Measurements from ENCODE around the gene MVP. TPM values are rescaled to one million over a fixed set of nuclear protein-coding genes. Genes with fewer than 3 reads are reported as not detected.

Gene MVP
- polyA plus RNA-seq, 1 donor = 128 TPM

- peaks cover 14% of the 10 kb centered on the region for H3K27me3 ChIP-seq (ENCODE audit: control insufficient read depth, insufficient read depth, low read length)
- DNase-seq = peak in 1 of 2 donors; percentile 75
- peaks cover 38% of the 10 kb centered on the region for H3K4me1 ChIP-seq (ENCODE audit: control insufficient read depth, insufficient read depth, low read length)
- no peaks in the 10 kb centered on the region for H3K9me3 ChIP-seq (ENCODE audit: control insufficient read depth, low read depth, low read length)
- no CpG with 5 or more reads among the region's 37 CpGs for WGBS (ENCODE audit: insufficient coverage, low lambda C conversion rate)
- H3K4me3 ChIP-seq (ENCODE audit: low read length) = peak overlapping the region; percentile 83
- H3K36me3 ChIP-seq (ENCODE audit: control insufficient read depth, insufficient read depth, low read length) = peaks cover 19% of the 10 kb centered on the region
- peak overlapping the region; percentile 91 for H3K27ac ChIP-seq (ENCODE audit: low read length)
These were observed 3.4 kb upstream of the MVP start for GRCh38 chr16:29816694-29817441.

GRCh38 chr16:29818082-29818481 lies 2.2 kb upstream of the MVP start:
- Histone ChIP-seq H3K27ac (ENCODE audit: low read length) (no peak overlapping the region), H3K4me1 (ENCODE audit: control insufficient read depth, insufficient read depth, low read length) (peaks cover 40% of the 10 kb centered on the region), H3K36me3 (ENCODE audit: control insufficient read depth, insufficient read depth, low read length) (peaks cover 19% of the 10 kb centered on the region), H3K9me3 (ENCODE audit: control insufficient read depth, low read depth, low read length) (no peaks in the 10 kb centered on the region), H3K4me3 (ENCODE audit: low read length) (no peak overlapping the region), H3K27me3 (ENCODE audit: control insufficient read depth, insufficient read depth, low read length) (peaks cover 4% of the 10 kb centered on the region)
- WGBS (ENCODE audit: insufficient coverage, low lambda C conversion rate) = 100% methylated on average over 1 of the region's 4 CpGs
- no peak for DNase-seq

GRCh38 chr16:29819506-29819905 lies 756 bp upstream of the MVP start:
- Histone ChIP-seq H3K9me3 (ENCODE audit: control insufficient read depth, low read depth, low read length) (no peaks in the 10 kb centered on the region), H3K27me3 (ENCODE audit: control insufficient read depth, insufficient read depth, low read length) (no peaks in the 10 kb centered on the region), H3K27ac (ENCODE audit: low read length) (peak overlapping the region; percentile 94), H3K4me3 (ENCODE audit: low read length) (peak overlapping the region; percentile 65), H3K36me3 (ENCODE audit: control insufficient read depth, insufficient read depth, low read length) (peaks cover 19% of the 10 kb centered on the region), H3K4me1 (ENCODE audit: control insufficient read depth, insufficient read depth, low read length) (peaks cover 54% of the 10 kb centered on the region)
- DNase-seq = peak in 1 of 2 donors; percentile 40
- WGBS (ENCODE audit: insufficient coverage, low lambda C conversion rate) = no CpG with 5 or more reads among the region's 15 CpGs

GRCh38 chr16:29820730-29821642 lies 724 bp downstream of the MVP start:
- Histone ChIP-seq H3K4me1 (ENCODE audit: control insufficient read depth, insufficient read depth, low read length) (peaks cover 64% of the 10 kb centered on the region), H3K9me3 (ENCODE audit: control insufficient read depth, low read depth, low read length) (no peaks in the 10 kb centered on the region), H3K36me3 (ENCODE audit: control insufficient read depth, insufficient read depth, low read length) (peaks cover 19% of the 10 kb centered on the region)

DNA sequence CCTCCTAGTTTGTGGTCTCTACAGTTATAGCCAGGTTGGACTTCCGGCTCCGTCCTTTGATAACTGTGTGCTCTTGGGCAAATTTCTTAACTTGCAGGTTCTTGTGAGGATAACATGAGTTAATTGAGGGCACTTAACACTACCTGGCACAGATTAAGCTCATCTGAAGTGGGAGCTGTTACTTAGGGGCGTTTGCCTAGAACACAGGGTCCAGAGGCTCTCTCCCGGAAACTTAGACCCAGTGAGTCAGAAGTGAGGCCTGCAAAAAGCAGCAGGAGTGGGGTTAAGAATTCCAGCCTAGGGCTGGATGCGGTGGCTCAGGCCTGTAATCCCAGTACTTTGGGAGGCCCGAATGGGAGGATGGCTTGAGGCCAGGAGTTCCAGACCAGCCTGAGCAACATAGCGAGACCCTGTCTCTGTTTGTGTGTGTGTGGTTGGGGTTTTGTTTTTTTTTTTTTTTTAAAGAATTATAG lies 1.4 kb downstream of the MVP start:
- H3K36me3 ChIP-seq (ENCODE audit: control insufficient read depth, insufficient read depth, low read length) = peaks cover 19% of the 10 kb centered on the region
- DNase-seq = peak; percentile 72 to 82
- H3K27ac ChIP-seq (ENCODE audit: low read length) = peak overlapping the region; percentile 94
- WGBS (ENCODE audit: insufficient coverage, low lambda C conversion rate) = no CpG with 5 or more reads among the region's 7 CpGs
- peaks cover 68% of the 10 kb centered on the region for H3K4me1 ChIP-seq (ENCODE audit: control insufficient read depth, insufficient read depth, low read length)
- H3K9me3 ChIP-seq (ENCODE audit: control insufficient read depth, low read depth, low read length) = no peaks in the 10 kb centered on the region
- no peaks in the 10 kb centered on the region for H3K27me3 ChIP-seq (ENCODE audit: control insufficient read depth, insufficient read depth, low read length)
- H3K4me3 ChIP-seq (ENCODE audit: low read length) = peak overlapping the region; percentile 65

More at GRCh38 chr16:29820730-29821642, 724 bp downstream of the MVP start:
- H3K27me3 ChIP-seq (ENCODE audit: control insufficient read depth, insufficient read depth, low read length) = no peaks in the 10 kb centered on the region
- no CpG with 5 or more reads among the region's 11 CpGs for WGBS (ENCODE audit: insufficient coverage, low lambda C conversion rate)
- peak overlapping the region; percentile 65 for H3K4me3 ChIP-seq (ENCODE audit: low read length)
- DNase-seq = peak in 1 of 2 donors; percentile 69
- H3K27ac ChIP-seq (ENCODE audit: low read length) = peak overlapping the region; percentile 94

GRCh38 chr16:29824589-29825144 lies 4.4 kb downstream of the MVP start:
- no peak overlapping the region for H3K4me3 ChIP-seq (ENCODE audit: low read length)
- H3K9me3 ChIP-seq (ENCODE audit: control insufficient read depth, low read depth, low read length) = no peaks in the 10 kb centered on the region
- H3K27ac ChIP-seq (ENCODE audit: low read length) = peak overlapping the region; percentile 72
- H3K4me1 ChIP-seq (ENCODE audit: control insufficient read depth, insufficient read depth, low read length) = peaks cover 77% of the 10 kb centered on the region
- 8% methylated on average over 2 of the region's 7 CpGs for WGBS (ENCODE audit: insufficient coverage, low lambda C conversion rate)
- DNase-seq = peak in 1 of 2 donors; percentile 60
- no peaks in the 10 kb centered on the region for H3K27me3 ChIP-seq (ENCODE audit: control insufficient read depth, insufficient read depth, low read length)
- H3K36me3 ChIP-seq (ENCODE audit: control insufficient read depth, insufficient read depth, low read length) = peaks cover 1% of the 10 kb centered on the region

GRCh38 chr16:29825145-29826044 lies 5.1 kb downstream of the MVP start:
- no peak overlapping the region for H3K4me3 ChIP-seq (ENCODE audit: low read length)
- DNase-seq = peak in 1 of 2 donors; percentile 79
- peak overlapping the region; percentile 72 for H3K27ac ChIP-seq (ENCODE audit: low read length)
- WGBS (ENCODE audit: insufficient coverage, low lambda C conversion rate) = no CpG with 5 or more reads among the region's 10 CpGs
- H3K9me3 ChIP-seq (ENCODE audit: control insufficient read depth, low read depth, low read length) = no peaks in the 10 kb centered on the region
- peaks cover 80% of the 10 kb centered on the region for H3K4me1 ChIP-seq (ENCODE audit: control insufficient read depth, insufficient read depth, low read length)
- no peaks in the 10 kb centered on the region for H3K36me3 ChIP-seq (ENCODE audit: control insufficient read depth, insufficient read depth, low read length)
- no peaks in the 10 kb centered on the region for H3K27me3 ChIP-seq (ENCODE audit: control insufficient read depth, insufficient read depth, low read length)

DNA sequence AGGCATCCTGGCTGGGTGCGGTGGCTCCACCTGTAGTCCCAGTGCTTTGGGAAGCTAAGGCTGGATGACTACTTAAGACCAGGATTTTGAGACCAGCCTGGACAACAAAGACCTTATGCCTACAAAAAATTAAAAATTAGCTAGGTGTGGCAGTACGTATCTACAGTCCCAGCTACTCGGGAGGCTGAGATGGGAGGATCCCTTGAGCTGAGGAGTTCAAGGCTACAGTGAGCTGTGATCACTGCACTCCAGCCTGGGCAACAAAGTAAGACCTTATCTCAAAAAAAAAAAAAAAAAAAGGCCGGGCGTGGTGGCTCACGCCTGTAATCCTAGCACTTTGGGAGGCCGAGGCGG lies 6.1 kb downstream of the MVP start:
- Histone ChIP-seq H3K4me3 (ENCODE audit: low read length) (no peak overlapping the region), H3K9me3 (ENCODE audit: control insufficient read depth, low read depth, low read length) (no peaks in the 10 kb centered on the region), H3K36me3 (ENCODE audit: control insufficient read depth, insufficient read depth, low read length) (peaks cover 5% of the 10 kb centered on the region), H3K4me1 (ENCODE audit: control insufficient read depth, insufficient read depth, low read length) (peaks cover 85% of the 10 kb centered on the region), H3K27ac (ENCODE audit: low read length) (peak overlapping the region; percentile 72), H3K27me3 (ENCODE audit: control insufficient read depth, insufficient read depth, low read length) (no peaks in the 10 kb centered on the region)
- DNase-seq = no peak
- no CpG with 5 or more reads among the region's 8 CpGs for WGBS (ENCODE audit: insufficient coverage, low lambda C conversion rate)

GRCh38 chr16:29830774-29831173 lies 10.5 kb downstream of the MVP start:
- no CpG with 5 or more reads among the region's 11 CpGs for WGBS (ENCODE audit: insufficient coverage, low lambda C conversion rate)
- Histone ChIP-seq H3K36me3 (ENCODE audit: control insufficient read depth, insufficient read depth, low read length) (peaks cover 39% of the 10 kb centered on the region), H3K4me3 (ENCODE audit: low read length) (no peak overlapping the region), H3K27me3 (ENCODE audit: control insufficient read depth, insufficient read depth, low read length) (no peaks in the 10 kb centered on the region), H3K27ac (ENCODE audit: low read length) (peak overlapping the region; percentile 94), H3K9me3 (ENCODE audit: control insufficient read depth, low read depth, low read length) (no peaks in the 10 kb centered on the region), H3K4me1 (ENCODE audit: control insufficient read depth, insufficient read depth, low read length) (peaks cover 46% of the 10 kb centered on the region)
- DNase-seq = no peak
